Activated T-cell treated with anti-CD3 and anti-CD28 coated beads, Interleukin-2, amount 50 U/mL, for 4 hours (primary cell): ENCODE results near the gene TAF11L14. TPM values are rescaled to one million over a fixed set of nuclear protein-coding genes. Genes with fewer than 3 reads are reported as not detected.
"Not testable (repeated sequence)": the region's sequence is repeated elsewhere in the genome, so short reads cannot be mapped to it uniquely, and the experiment has no call there.

Experiments
- ATAC-seq, 2 donors: fragments of 200-7000 bp; cut with Tn5 transposase; one replicate each; pipeline ENCODE4 v1.10.0; 2021
- DNase-seq: peaks from one replicate; pipeline ENCODE4 v3.0.0-alpha.2; 2020
- H3K27me3 Mint-ChIP-seq: one replicate; pipeline ENCODE4 v1.8.0; 2021; ENCODE audit warnings: low read depth, mixed read lengths
- H3K36me3 Mint-ChIP-seq: one replicate; pipeline ENCODE4 v1.8.0; 2022; ENCODE audit warnings: mixed read lengths; ENCODE audit not compliant: insufficient read depth
- H3K4me1 Mint-ChIP-seq: one replicate; pipeline ENCODE4 v1.8.0; 2021; ENCODE audit warnings: low read depth, mixed read lengths
- H3K4me3 Mint-ChIP-seq: one replicate; pipeline ENCODE4 v1.8.0; 2021; ENCODE audit warnings: mild to moderate bottlenecking, moderate library complexity, mixed read lengths
- H3K9me3 Mint-ChIP-seq: one replicate; pipeline ENCODE4 v1.8.0; 2021; ENCODE audit warnings: mixed read lengths
- total RNA-seq, 3 donors: library from RNA; stranded (reverse); gene quantifications; one replicate each; pipeline ENCODE4 v1.2.1, GENCODE V29; 2021

Gene TAF11L14
- total RNA-seq = not detected

DNA sequence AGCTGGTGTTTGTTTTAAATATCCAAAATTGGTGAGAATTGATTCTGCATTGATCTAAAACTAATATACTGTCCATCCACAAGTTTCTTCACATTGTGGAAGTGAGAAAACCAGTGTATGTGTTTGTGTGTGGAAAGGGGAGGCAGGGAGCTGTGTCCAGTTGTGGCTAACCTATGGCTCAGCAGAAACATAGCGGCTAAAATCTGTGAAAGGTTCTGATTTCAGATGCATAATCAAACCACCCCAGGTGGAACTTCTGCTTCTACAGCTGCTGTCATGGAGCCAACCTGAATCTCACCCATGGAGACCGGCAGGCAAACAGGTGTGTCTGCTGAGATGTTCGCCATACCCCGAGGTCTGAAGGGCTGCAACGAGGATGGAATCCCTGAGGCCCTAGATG lies at the start of gene TAF11L14:
TAF11L14 (plus strand) TSS at position 301 of the 400 bp plus-strand sequence.
- Mint-ChIP-seq H3K27me3 (no peaks in the 10 kb centered on the region), H3K4me1 (no peaks in the 10 kb centered on the region), H3K9me3 (peaks cover 4% of the 10 kb centered on the region), H3K4me3 (no peak within 1 kb of the TSS), H3K36me3 (no peaks in the 10 kb centered on the region)
- DNase-seq (no peak), ATAC-seq (no peak)

- not testable (repeated sequence) for H3K36me3 Mint-ChIP-seq, ATAC-seq, H3K9me3 Mint-ChIP-seq, H3K27me3 Mint-ChIP-seq, DNase-seq, H3K4me3 Mint-ChIP-seq, H3K4me1 Mint-ChIP-seq
Observed at GRCh38 chr5:17585658-17586057, 48.6 kb upstream of the TAF11L14 start, which contains the start of gene TAF11L7. TSS of gene TAF11L7 (minus strand) at chr5:17585758.

- H3K9me3 Mint-ChIP-seq, H3K36me3 Mint-ChIP-seq, DNase-seq, H3K4me3 Mint-ChIP-seq, H3K4me1 Mint-ChIP-seq, H3K27me3 Mint-ChIP-seq, ATAC-seq: not testable (repeated sequence)
Observed at GRCh38 chr5:17590860-17591259, 43.4 kb upstream of the TAF11L14 start, which contains the start of gene TAF11L8. TSS of gene TAF11L8 (minus strand) at chr5:17590960.

- H3K9me3 Mint-ChIP-seq, ATAC-seq, DNase-seq: not testable (repeated sequence)
Observed at GRCh38 chr5:17594255-17594654, 40.0 kb upstream of the TAF11L14 start, which contains the start of gene TAF11L9. TSS of gene TAF11L9 (minus strand) at chr5:17594394.

DNA sequence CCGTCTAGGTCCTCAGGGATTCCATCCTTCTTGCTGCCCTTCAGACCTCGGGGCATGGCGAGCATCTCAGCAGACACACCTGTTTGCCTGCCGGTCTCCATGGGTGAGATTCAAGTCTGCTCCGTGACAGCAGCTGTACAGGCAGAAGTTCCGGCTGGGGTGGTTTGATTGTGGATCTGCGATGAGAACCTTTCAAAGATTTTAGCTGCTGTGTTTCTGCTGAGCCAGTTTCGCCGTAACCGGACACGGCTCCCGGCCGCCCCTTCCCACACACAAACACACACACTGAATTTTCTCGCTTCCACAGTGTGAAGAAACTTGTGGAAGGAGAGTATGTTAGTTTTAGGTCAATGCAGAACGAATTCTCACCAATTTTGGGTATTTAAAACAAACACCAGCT lies 36.5 kb upstream of the TAF11L14 start, which contains the start of gene TAF11L10:
TAF11L10 (minus strand) TSS at position 101 of the 400 bp plus-strand sequence.
- ATAC-seq, H3K4me1 Mint-ChIP-seq, H3K36me3 Mint-ChIP-seq, DNase-seq, H3K27me3 Mint-ChIP-seq, H3K4me3 Mint-ChIP-seq, H3K9me3 Mint-ChIP-seq: not testable (repeated sequence)

More at GRCh38 chr5:17594255-17594654, 40.0 kb upstream of the TAF11L14 start, which contains the start of gene TAF11L9:
- H3K27me3 Mint-ChIP-seq, H3K4me1 Mint-ChIP-seq, H3K36me3 Mint-ChIP-seq, H3K4me3 Mint-ChIP-seq: not testable (repeated sequence)

DNA sequence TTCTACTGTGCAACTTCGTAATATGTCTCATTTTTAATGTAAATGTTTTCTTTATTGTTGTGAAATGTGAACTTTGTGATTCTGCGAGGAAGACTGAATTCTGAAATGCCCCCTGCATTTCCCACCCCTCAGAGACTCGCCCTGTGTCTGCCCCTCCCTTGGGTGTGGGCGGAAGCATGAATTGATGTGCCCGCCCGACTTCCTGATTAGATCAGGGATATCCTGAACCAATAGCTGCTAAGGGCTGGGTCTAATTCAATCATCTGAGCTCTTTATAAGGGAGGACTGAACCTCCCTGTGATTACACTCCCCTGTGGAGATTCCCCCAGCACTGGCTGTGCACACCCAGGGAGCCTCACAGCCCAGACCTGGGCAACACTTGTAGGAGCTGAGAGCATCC lies 30.4 kb upstream of the TAF11L14 start, which contains the start of gene TAF11L11:
TAF11L11 (plus strand) TSS at position 304 of the 400 bp plus-strand sequence.
- H3K4me3 Mint-ChIP-seq, H3K4me1 Mint-ChIP-seq, DNase-seq, H3K27me3 Mint-ChIP-seq, H3K36me3 Mint-ChIP-seq, ATAC-seq: not testable (repeated sequence)
- H3K9me3 Mint-ChIP-seq = peaks cover 12% of the 10 kb centered on the region

DNA sequence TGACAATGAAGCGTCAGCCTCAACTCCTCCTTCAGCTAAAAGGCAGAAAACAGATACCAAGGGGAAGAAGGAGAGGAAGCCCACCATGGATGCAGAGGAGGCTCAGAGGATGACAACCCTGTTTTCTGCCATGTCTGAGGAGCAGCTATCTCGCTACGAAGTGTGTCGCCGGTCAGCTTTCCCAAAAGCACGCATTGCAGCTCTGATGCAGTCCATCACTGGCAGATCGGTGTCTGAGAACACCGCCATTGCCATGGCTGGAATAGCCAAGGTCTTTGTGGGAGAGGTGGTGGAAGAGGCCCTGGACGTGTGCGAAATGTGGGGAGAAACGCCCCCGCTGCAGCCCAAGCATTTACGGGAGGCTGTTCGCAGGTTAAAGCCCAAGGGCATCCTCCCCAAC lies 29.3 kb upstream of the TAF11L14 start:
- Mint-ChIP-seq H3K27me3 (no peaks in the 10 kb centered on the region), H3K9me3 (peaks cover 12% of the 10 kb centered on the region), H3K4me3 (no peak overlapping the region), H3K36me3 (no peaks in the 10 kb centered on the region), H3K4me1 (no peaks in the 10 kb centered on the region)
- ATAC-seq (no peak), DNase-seq (no peak)

GRCh38 chr5:17607461-17607860 lies 26.8 kb upstream of the TAF11L14 start:
- ATAC-seq, H3K27me3 Mint-ChIP-seq, H3K4me3 Mint-ChIP-seq: not testable (repeated sequence)

GRCh38 chr5:17610092-17610491 lies 24.2 kb upstream of the TAF11L14 start, which contains the start of gene TAF11L12:
TSS of gene TAF11L12 (plus strand) at chr5:17610392.
- not testable (repeated sequence) for H3K4me3 Mint-ChIP-seq, H3K4me1 Mint-ChIP-seq, H3K27me3 Mint-ChIP-seq, DNase-seq, H3K36me3 Mint-ChIP-seq, ATAC-seq
- H3K9me3 Mint-ChIP-seq = peaks cover 16% of the 10 kb centered on the region

More at GRCh38 chr5:17607461-17607860, 26.8 kb upstream of the TAF11L14 start:
- not testable (repeated sequence) for DNase-seq, H3K4me1 Mint-ChIP-seq, H3K36me3 Mint-ChIP-seq
- peaks cover 14% of the 10 kb centered on the region for H3K9me3 Mint-ChIP-seq

DNA sequence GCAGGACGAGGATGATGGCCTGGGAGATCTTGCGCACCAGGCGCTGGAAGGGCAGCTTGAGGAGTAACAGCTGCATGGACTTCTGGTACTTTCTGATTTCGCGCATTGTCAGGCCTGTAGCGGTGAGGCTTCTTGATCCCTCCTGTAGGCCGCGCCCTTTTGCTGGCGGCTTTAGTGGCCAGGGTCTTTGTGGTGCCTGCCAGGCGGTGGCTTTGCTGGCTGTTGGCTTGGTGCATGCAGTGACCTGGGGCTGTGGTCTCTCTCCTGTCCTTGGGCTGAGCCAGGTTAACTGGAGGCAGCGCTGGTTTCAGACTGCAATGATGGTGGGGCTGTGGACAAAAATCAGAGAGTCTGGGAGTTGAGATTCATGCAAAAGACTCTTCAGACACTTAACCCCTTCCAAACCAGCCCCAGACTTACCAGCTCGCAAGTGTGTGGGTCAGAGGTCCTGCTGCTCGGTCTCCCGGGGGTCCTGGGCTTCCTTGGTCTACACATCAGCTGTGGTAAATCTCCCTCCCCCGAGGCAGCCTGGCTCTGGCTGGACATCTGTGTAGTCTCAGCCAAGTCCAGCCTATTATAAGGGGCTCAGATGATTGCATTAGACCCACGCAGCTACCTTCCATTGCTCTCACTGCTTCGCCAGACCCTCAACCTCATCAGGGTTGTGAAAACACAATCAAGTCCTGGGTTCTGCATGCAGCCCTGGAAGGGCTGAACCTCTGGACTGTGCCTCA lies 19.2 kb upstream of the TAF11L14 start:
- ATAC-seq (no peak), DNase-seq (no peak)
- Mint-ChIP-seq H3K9me3 (peaks cover 11% of the 10 kb centered on the region), H3K4me3 (no peak overlapping the region), H3K36me3 (no peaks in the 10 kb centered on the region), H3K27me3 (no peaks in the 10 kb centered on the region), H3K4me1 (no peaks in the 10 kb centered on the region)

GRCh38 chr5:17619354-17619753 lies 14.9 kb upstream of the TAF11L14 start:
- H3K36me3 Mint-ChIP-seq = no peaks in the 10 kb centered on the region
- H3K4me1 Mint-ChIP-seq = no peaks in the 10 kb centered on the region
- no peaks in the 10 kb centered on the region for H3K27me3 Mint-ChIP-seq
- H3K4me3 Mint-ChIP-seq = no peak overlapping the region
- no peak for DNase-seq
- H3K9me3 Mint-ChIP-seq = peaks cover 3% of the 10 kb centered on the region
- ATAC-seq = no peak

DNA sequence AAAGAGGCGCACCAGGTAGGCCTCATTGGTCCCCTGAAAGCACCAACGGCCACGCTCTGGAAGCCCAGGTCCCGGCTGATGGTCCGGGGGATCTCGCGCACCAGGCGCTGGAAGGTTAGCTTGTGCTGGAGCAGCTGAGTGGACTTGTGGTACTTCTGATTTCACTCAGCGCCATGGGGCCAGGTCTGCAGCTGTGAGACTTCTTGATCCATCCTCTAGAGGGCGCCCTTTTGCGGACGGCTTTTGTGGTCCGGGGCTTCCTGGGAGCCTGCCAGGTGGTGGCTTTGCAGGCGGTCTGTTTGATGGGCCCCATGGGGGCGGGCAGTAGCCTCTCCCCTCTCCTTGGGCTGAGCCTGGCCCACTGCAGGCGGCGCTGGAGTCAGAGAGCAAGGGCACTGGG lies 13.6 kb upstream of the TAF11L14 start:
- no peaks in the 10 kb centered on the region for H3K36me3 Mint-ChIP-seq
- H3K9me3 Mint-ChIP-seq = no peaks in the 10 kb centered on the region
- DNase-seq (no peak), ATAC-seq (no peak)
- H3K4me3 Mint-ChIP-seq = no peak overlapping the region
- no peaks in the 10 kb centered on the region for H3K27me3 Mint-ChIP-seq
- no peaks in the 10 kb centered on the region for H3K4me1 Mint-ChIP-seq

GRCh38 chr5:17625686-17626085 lies 8.6 kb upstream of the TAF11L14 start:
- Mint-ChIP-seq H3K4me1 (no peaks in the 10 kb centered on the region), H3K4me3 (no peak overlapping the region), H3K36me3 (no peaks in the 10 kb centered on the region)

GRCh38 chr5:17631788-17632187 lies 2.5 kb upstream of the TAF11L14 start, which contains the start of gene TAF11L13:
TSS of gene TAF11L13 (plus strand) at chr5:17632088.
- H3K4me3 Mint-ChIP-seq, H3K27me3 Mint-ChIP-seq, H3K9me3 Mint-ChIP-seq, H3K4me1 Mint-ChIP-seq, ATAC-seq, H3K36me3 Mint-ChIP-seq, DNase-seq: not testable (repeated sequence)

More at GRCh38 chr5:17625686-17626085, 8.6 kb upstream of the TAF11L14 start:
- Mint-ChIP-seq H3K9me3 (no peaks in the 10 kb centered on the region), H3K27me3 (no peaks in the 10 kb centered on the region)
- ATAC-seq = no peak
- DNase-seq = no peak

- H3K36me3 Mint-ChIP-seq, ATAC-seq, H3K27me3 Mint-ChIP-seq, H3K4me3 Mint-ChIP-seq, H3K4me1 Mint-ChIP-seq, DNase-seq: not testable (repeated sequence)
- peaks cover 19% of the 10 kb centered on the region for H3K9me3 Mint-ChIP-seq
Observed at GRCh38 chr5:17649232-17649631, 15.0 kb downstream of the TAF11L14 start.
